ENCODE data around the gene MSL2.
"Not testable (repeated sequence)": the region's sequence is repeated elsewhere in the genome, so short reads cannot be mapped to it uniquely, and the experiment has no call there.

MSL2 gene

DNA sequence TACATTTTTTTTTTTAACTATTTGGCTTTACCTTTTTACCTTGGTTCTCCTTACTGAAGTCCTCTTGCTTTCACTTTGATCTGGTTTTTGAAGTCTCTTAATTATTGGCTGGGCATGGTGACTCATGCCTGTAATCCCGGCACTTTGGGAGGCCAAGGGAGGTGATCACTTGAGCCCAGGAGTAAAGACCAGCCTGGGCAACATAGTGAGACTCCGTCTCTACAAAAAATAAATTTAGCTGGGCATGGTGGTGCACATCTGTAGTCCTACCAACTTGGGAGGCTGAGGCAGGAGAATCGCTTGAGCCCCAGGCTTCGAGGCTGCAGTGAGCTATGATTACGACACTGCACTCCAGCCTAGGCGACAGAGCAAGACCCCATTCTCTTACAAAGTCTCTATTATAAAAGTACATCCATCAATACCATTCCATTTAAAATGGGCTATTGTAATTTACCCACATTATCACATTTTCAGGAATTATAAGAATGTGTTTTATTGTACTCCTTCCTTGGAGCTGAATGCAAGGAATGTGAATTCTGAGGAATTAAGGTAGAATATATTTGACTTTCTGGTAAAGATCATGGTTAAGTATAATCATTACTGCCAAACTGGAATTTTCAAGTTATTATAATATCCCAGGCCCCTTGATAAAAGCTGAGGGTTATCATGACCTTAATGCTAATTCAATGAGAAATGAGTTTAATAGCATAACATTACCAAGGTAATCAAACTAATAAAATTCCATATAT, 49.0 kb downstream of the MSL2 start:
- no peak for DNase-seq (ENCODE audit: low read depth in 1 of 2, low spot score in 1 of 2)

DNA sequence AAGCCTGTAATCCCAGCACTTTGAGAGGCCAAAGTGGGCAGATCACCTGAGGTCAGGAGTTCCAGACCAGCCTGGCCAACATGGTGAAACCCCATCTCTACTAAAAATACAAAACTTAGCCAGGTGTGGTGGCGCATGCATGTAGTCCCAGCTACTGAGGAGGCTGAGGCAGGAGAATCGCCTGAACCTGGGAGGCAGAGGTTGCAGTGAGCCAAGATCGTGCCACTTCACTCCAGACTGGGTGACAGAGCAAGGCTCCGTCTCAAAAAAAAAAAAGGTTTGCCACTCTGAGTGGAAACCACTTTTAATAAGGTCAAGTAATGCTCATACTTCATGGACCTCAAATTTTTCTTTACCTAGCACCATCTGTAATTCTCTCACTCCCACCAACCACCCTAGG, 51.7 kb downstream of the MSL2 start:
- DNase-seq (ENCODE audit: low read depth in 1 of 2, low spot score in 1 of 2), result not testable (repeated sequence)

DNA sequence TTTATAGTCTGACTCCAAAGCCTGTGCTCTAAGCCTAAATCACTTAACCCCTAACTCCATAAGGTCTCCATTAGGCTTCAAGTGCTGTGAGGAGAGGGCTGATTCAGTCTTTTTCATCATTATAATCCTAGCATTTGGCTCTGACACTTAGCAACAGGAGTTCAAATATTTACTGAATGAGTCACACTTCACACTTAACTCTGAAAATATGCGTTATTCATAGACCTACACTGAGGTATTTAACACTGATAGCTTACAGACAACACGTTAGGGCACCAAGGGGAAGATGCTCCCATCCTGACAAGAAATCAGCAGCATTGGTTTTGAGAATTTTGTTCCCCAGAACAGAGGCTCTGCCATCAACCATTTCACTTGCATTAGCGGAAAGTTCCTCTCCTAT, 53.5 kb downstream of the MSL2 start:
- DNase-seq (ENCODE audit: low read depth in 1 of 2, low spot score in 1 of 2), result no peak

DNA sequence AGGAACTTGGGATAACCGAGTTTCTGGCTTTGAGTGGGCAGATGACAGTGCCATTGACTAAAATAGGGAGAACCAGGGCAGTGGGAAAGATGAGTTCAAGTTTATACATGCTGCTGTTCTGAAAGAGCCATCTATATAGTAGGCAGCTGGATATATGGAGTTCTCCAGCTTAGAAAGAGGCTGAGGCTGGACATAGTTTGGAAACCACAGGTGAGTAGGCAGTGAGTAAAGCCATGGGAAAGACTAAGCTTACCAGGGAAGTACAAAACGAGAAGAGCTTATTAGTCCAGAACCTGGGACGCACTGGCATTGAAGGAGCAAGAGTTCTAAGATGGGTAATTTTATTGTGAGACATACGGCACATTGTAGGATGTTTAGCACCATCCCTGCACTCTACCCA, 54.2 kb downstream of the MSL2 start:
- DNase-seq (ENCODE audit: low read depth in 1 of 2, low spot score in 1 of 2), result no peak

DNA sequence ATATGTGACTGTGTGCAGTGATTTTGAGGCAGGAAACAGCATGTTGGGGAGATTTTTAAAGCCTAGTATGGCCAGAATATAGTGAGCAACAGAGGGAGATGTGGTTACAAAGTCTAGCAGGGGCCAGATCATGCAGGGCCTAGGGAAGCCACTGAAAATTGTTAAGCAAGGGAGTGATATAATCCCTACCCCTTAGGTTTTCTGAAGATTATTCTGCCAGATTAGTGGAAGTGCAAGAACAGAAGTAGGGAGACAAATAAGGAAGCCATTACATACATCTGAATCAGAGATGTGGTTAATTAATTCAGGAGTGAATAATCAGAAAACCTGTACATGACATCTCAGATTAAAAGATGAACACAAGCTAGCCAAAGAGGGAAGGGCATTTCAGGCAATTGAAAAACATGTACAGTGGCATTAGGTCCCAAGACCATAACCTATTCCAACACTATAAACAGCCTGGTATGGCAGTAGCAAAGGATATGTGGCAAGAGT, 54.8 kb downstream of the MSL2 start:
- DNase-seq (ENCODE audit: low read depth in 1 of 2, low spot score in 1 of 2), result no peak

DNA sequence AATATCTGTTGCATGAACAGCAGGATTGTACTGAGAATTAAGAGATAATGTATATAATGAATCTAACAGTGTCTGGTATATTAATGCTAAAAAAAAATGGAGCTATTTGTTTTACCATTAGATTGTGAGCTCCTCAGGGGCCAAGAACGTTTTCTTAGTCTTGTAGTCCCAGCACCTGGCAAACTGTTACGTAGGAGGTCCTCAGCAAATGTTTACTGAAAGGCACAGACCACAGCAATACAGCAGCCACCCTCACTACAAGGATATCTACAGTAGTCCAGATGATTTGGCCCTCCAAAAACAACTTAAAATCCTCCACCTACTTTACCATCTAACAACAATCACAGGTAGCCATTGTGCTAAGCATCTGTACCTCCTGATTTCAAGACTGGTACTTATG, 59.7 kb downstream of the MSL2 start:
- no peak for DNase-seq (ENCODE audit: low read depth in 1 of 2, low spot score in 1 of 2)

DNA sequence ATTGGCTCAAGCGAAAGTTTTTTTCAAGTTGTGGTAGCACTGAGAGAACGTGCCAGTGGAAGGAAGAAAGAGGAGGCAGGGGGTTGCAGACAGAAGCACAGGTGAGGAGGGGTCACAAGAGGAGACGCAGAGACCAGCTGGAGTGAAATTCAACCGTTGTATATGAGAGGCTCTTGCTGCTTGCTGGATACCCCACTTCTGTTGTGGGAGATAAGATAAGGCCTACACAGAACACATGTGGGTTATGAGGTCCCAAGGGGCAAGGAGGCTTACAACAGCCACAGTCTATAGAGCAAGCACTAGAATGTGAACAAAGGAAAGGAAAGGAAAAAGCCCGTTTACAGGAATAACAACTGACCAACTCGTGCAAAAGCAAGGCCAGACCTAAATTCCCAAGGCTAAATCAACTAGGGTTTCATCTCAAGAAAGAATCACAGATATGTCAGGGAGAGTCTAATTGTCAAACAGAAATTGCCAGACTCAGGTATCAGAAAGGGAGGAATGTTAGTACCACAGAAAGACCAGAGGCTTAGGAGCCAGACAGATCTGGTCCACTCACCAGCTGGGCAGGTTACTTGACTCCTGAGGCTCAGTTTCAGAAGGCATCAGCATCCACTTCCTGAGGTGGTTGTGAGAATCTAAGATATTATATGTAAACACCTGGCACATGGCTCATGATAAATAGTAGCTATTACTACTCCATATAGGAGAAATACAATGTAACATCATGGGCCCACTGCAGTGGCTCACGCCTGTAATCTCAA, 60.9 kb downstream of the MSL2 start:
- DNase-seq (ENCODE audit: low read depth in 1 of 2, low spot score in 1 of 2), result no peak

DNA sequence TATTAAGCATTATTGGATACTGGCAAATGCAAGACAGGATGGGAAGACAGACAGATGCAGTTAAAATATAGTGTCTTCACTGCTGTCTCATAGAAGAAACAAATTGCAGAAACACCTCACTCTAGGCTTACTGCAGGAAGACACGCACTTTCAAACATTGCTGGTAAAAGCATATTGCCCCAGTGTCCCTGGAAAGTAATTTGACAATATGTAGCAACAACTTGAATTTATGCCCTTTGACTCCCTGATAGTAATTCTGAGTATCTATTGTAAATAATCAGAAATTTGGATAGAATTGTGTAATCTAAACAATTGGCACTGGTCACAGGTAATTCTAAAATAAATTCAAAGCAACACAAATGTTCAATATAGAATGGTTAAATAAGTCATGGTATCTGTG, 62.0 kb downstream of the MSL2 start:
- no peak for DNase-seq (ENCODE audit: low read depth in 1 of 2, low spot score in 1 of 2)

DNA sequence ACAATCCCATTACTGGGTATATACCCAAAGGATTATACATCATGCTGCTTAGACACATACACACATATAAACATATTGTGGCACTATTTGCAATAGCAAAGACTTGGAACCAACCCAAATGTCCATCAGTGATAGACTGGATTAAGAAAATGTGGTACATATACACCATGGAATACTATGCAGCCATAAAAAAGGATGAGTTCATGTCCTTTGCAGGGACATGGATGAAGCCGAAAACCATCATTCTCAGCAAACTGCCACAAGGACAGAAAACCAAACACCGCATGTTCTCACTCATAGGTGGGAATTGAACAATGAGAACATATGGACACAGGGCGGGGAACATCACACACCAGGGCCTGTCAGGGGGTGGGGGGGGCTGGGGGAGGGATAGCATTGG, 64.5 kb downstream of the MSL2 start:
- not testable (repeated sequence) for DNase-seq (ENCODE audit: low read depth in 1 of 2, low spot score in 1 of 2)

DNA sequence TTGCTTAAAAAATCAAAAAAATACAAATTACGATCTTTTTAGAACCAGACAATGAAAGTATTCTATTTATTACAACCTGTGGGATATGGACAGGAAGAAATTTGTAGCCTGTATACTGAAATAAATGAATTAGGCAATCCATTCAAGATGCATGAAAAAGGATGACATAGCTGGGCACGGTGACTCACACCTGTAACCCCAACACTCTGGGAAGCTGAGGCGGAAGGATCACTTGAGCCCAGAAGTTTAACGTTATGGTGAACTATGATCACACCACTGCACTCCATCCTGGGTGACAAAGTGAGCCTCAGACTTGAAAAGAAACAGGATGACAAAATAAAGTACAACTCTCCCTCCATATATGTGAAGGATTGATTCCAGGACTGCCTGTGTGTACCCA, 74.1 kb downstream of the MSL2 start:
- no peak for DNase-seq (ENCODE audit: low read depth in 1 of 2, low spot score in 1 of 2)

DNA sequence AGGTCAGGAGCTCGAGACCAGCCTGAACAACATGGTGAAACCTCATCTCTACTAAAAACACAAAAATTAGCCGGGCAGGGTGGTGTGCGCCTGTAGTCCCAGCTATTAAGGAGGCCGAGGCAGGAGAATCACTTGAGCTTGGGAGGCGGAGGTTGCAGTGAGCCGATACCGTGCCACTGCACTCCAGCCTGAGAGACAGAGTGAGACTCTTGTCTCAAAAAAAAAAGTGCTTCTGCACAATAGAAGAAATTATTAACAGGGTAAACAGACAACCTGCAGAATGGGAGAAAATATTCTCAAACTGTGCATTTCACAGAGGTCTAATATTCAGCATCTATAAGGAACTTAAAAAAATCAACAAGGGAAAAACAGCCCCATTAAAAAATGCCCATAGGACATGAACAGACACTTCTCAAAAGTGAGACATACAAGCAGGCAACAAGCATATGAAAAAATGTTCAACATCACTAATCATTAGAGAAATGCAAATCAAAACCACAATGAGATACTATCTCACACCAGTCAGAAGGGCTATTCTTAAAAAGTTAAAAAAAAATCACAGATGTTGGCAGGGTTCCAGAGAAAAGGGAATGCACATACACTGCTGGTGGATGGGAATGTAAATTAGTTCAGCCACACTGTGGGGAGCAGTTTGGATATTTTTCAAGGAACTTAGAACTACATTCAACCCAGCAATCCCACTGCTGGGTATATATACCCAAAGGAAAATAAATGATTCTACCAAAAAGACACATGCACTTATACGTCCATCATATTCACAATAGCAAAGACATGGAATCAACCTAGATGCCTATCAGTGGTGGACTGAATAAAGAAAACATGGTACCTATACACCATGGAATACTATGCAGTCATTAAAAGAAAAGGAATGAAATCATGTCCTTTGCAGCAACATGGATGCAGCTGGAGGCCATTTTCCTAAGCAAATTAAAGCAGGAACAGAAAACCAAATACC, 75.5 kb downstream of the MSL2 start:
- DNase-seq (ENCODE audit: low read depth in 1 of 2, low spot score in 1 of 2), result no peak

DNA sequence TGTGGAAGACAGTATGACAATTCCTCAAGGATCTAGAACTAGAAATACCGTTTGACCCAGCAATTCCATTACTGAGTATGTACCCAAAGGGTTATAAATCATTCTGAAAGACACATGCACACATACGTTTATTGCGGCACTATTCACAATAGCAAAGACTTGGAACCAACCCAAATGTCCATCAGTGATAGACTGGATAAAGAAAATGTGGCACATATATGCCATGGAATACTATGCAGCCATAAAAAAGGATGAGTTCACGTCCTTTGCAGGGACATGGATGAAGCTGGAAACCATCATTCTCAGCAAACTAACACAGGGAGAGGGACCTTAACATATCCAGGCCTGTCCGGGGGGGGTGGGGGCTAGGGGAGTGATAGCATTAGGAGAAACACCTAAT, 76.4 kb downstream of the MSL2 start:
- DNase-seq (ENCODE audit: low read depth in 1 of 2, low spot score in 1 of 2), result not testable (repeated sequence)

DNA sequence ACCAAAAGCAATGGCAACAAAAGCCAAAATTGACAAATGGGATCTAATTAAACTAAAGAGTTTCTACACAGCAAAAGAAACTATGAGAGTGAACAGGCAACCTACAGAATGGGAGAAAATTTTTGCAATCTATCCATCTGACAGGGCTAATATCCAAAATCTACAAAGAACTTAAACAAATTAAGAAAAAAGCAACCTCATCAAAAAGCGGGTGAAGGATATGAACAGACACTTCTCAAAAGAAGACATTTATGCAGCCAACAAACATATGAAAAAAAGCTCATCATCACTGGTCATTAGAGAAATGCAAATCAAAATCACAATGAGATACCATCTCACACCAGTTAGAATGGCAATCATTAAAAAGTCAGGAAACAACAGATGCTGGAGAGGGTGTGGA, 76.8 kb downstream of the MSL2 start:
- not testable (repeated sequence) for DNase-seq (ENCODE audit: low read depth in 1 of 2, low spot score in 1 of 2)

DNA sequence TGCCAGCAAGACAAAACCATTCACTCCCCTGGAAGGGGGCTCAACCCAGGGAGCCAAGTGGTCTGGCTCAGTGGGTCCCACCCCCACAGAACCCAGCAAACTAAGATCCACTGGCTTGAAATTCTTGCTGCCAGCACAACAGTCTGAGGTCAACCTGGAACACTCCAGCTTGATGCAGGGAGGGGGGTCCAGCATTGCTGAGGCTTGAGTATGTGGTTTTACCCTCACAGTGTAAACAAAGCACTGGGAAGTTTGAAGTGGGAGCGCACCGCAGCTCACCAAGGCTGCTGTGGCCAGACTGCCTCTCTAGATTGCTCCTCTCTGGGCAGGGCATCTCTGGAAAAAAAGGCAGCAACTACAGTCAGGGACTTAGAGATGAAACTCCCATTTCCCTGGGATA, 81.7 kb downstream of the MSL2 start:
- DNase-seq (ENCODE audit: low read depth in 1 of 2, low spot score in 1 of 2), result no peak

DNA sequence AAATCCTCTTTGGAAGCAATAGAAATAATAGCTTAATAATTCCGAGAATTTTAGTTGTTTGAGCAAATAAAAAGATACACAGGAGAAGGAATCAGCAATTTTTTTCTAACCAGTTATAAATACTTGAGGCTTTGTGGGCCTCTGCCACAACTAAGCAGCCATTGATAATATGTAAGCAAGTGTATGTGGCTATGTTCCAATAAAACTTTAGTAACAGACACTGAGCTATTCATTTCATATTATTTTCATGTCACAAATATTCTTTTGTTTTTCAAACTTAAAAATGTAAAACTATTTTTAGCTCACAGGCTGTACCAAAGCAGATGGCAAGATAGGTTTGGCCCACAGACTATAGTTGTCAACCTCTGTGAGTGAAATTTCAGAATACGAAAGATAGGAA, 85.7 kb downstream of the MSL2 start:
- DNase-seq (ENCODE audit: low read depth in 1 of 2, low spot score in 1 of 2), result no peak

DNA sequence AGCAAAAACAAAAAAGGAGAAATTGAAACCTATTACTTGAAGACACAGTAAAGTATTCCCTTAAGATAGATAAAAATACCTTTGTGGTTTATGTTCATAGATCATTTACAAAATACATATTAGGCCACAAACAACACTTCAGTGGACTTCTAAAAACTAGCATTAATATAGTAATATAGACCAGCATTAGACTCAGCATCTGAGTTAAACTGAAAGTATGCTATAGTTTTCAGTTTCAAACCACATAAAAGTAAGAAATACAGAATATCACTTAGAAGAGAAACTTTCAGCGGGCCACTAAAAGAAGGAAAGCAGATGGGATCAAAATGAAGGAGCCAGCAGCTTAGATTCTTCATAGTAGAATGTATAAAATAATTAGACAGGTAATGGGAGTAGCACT, 86.6 kb downstream of the MSL2 start:
- no peak for DNase-seq (ENCODE audit: low read depth in 1 of 2, low spot score in 1 of 2)

DNA sequence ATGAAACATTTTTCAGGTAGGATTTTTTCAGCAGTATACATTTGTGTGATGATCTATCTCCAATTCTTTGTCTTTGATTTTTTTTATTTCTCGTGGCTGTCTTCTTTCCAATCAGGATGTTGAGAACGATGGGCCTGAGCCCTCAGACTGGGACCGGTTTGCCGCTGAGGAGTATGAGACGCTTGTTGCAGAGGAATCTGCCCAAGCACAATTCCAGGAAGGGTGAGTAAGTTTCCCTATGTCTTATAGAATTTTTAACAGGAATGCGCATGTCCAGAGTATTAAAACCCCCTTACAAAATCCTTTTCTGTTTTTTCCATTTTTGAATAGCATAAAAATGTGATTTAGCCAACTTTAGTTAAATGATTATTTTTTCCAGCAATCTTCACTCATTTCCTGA, 90.0 kb downstream of the MSL2 start:
- no peak for DNase-seq (ENCODE audit: low read depth in 1 of 2, low spot score in 1 of 2)

DNA sequence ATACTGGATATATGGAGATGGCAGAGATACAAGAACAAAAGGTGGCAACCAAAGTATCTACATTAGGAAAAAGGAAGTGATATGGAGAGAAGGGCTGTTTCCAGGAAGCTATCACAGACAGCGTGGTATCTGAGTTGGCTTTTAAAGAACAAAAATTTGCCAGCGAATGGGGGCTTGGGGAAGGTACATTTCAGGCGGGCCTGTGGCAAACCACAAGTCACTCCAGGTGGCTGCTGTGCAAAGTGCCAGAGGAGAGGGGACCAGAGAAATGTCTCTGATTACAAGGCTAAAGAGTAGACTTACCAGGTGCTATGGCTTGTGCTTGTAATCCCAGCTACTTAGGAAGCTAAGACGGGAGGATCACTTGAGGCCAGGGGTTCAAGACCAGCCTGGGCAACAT, 91.1 kb downstream of the MSL2 start:
- no peak for DNase-seq (ENCODE audit: low read depth in 1 of 2, low spot score in 1 of 2)

All from activated CD4-positive, alpha-beta T cell treated with anti-CD3 and anti-CD28 coated beads, Interleukin-2, amount 50 U/mL, for 24 hours (primary cell).